ENCODE measurements around the gene PKN1. TPM values are rescaled to one million over a fixed set of nuclear protein-coding genes. Genes with fewer than 3 reads are reported as not detected.
A peak's percentile ranks its signal among the peaks of the same experiment; 100 is the strongest.
"Not testable (repeated sequence)": the region's sequence is repeated elsewhere in the genome, so short reads cannot be mapped to it uniquely, and the experiment has no call there.

PKN1 gene
- total RNA-seq, 1 donor from 2014 or later: 129 TPM

DNA sequence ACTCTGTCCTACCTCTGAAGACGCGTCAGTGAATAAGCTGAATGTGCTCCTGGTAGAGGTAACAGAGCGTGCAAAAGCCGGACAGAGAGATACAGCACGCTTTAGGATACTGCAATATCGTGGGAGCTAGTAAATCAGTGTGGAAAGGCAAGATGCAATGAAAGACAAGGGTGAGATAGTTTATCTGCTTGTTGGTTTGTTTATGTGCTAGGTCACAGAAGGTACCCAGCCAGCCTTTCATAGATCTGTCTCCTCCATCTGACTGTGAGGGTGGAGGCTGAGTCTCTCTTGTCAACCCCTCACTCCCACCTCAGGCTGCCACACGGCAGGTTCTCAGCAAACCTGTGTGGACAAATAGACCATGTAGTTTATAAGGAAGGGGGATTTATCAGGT is 63.7 kb downstream of the PKN1 start:
- no peak for TF ChIP-seq CTCF (IDR thresholded peaks at IDR 0.05; ENCODE audit: borderline replicate concordance)
- Histone ChIP-seq H3K4me1 (peaks cover 30% of the 10 kb centered on the region), H3K36me3 (peaks cover 6% of the 10 kb centered on the region), H3K27ac (replicated peaks) (peak overlapping the region; percentile 83), H3K9me3 (replicated peaks) (no peaks in the 10 kb centered on the region), H3K27me3 (ENCODE audit: low read depth) (no peaks in the 10 kb centered on the region), H3K4me3 (peak overlapping the region; percentile 96)
- DNase-seq: no peak
- intact Hi-C loops (cut with micrococcal nuclease): no loop called here

DNA sequence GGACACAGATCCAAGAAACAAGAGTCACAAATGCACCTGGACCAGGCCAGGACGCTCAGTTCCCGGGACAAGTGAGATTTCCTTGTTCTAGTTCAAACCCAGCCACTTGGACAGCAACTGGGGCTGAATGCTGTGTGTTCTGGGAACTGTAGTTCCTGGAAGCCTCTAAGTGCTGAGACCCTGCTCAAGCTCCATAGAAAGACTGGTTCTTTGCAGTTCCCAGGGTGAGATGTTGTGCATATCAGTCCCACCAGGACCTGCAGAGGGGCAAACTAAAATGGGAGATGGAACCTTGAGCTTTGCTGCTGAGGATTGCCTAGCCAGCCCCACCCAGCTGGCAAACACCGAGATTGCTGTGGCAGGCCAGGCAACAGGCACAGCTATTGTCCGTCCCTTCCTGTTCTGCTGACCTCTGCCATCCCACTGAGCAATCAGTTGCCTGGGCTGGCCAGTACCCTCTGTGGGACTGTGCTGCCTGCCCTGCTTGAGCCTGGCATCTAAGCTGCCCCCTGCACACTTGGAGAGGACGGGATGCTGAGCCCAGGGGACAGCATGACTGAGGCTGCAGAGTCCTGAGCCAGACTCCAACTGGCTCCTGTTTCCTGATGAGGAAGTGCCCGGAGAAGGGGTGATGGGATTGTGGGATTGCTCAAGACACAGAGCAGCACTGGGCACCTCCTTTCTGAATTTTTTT is 64.3 kb downstream of the PKN1 start:
- peaks cover 3% of the 10 kb centered on the region for H3K36me3 ChIP-seq
- intact Hi-C loops (cut with micrococcal nuclease): no loop called here
- H3K4me3 ChIP-seq: no peak overlapping the region
- no peaks in the 10 kb centered on the region for H3K9me3 ChIP-seq (replicated peaks)
- no peaks in the 10 kb centered on the region for H3K27me3 ChIP-seq (ENCODE audit: low read depth)
- peaks cover 30% of the 10 kb centered on the region for H3K4me1 ChIP-seq
- no peak for TF ChIP-seq CTCF (IDR thresholded peaks at IDR 0.05; ENCODE audit: borderline replicate concordance)
- no peak for DNase-seq
- peak overlapping the region; percentile 83 for H3K27ac ChIP-seq (replicated peaks)

DNA sequence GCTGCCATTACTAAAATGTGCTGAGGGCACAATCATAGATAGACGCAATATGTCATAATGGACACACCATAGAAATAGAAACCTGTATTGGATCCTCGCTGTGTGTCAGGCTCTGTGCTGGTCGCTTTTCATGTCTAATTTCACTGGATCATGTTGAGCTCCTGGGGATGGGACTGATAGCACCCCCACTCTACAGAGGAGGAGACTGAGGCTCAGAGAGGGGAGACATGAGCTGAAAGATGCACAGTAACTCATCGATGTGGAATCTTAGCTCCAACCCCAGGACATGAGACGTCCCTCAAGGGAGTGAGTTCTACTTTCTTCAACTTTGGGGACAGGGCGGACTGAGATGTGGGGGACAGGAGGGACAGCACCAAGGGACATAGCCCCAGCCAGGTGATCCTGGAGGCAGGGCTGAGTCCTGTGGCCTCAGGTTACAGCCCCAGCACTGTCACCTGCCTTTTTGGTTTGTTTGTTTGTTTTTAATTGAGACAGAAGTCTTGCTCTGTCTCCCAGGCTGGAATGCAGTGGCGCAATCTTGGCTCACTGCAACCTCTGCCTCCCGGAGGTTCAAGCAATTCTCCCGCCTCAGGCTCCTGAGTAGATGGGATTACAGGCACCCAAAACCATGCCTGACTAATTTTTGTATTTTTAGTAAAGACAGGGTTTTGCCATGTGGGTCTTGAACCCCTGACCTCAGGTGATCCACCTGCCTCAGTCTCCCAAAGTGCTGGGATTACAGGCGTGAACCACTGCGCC is 69.4 kb downstream of the PKN1 start:
- DNase-seq: no peak
- no peaks in the 10 kb centered on the region for H3K36me3 ChIP-seq
- TF ChIP-seq CTCF (IDR thresholded peaks at IDR 0.05; ENCODE audit: borderline replicate concordance): no peak
- no peak overlapping the region for H3K27ac ChIP-seq (replicated peaks)
- no peaks in the 10 kb centered on the region for H3K27me3 ChIP-seq (ENCODE audit: low read depth)
- H3K9me3 ChIP-seq (replicated peaks): no peaks in the 10 kb centered on the region
- no peak overlapping the region for H3K4me3 ChIP-seq
- intact Hi-C loops (cut with micrococcal nuclease): no loop called here
- peaks cover 4% of the 10 kb centered on the region for H3K4me1 ChIP-seq

DNA sequence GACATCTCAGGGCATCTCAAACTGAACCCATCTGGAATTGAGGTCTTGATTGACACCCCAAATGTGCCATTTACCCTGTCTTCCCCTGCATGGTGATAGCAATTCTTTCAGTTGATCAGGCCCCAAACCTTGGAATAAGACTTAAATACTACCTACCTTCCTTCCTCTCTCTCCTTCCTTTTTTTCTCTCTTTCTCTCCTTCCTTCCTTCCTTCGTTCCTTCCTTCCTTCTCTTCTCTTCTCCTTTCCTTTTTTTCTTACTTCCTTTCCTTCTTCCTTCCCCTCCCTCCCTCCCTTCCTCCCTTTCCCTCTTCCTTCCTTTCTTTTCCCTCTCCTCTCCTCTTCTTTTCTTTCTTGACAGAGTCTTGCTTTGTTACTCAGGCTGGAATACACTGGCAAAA is 70.2 kb downstream of the PKN1 start:
- H3K36me3 ChIP-seq: no peaks in the 10 kb centered on the region
- TF ChIP-seq CTCF (IDR thresholded peaks at IDR 0.05; ENCODE audit: borderline replicate concordance): no peak
- H3K27ac ChIP-seq (replicated peaks): no peak overlapping the region
- H3K27me3 ChIP-seq (ENCODE audit: low read depth): no peaks in the 10 kb centered on the region
- H3K9me3 ChIP-seq (replicated peaks): no peaks in the 10 kb centered on the region
- no peaks in the 10 kb centered on the region for H3K4me1 ChIP-seq
- intact Hi-C loops (cut with micrococcal nuclease): no loop called here
- DNase-seq: no peak
- H3K4me3 ChIP-seq: no peak overlapping the region

- H3K36me3 ChIP-seq; H3K27ac ChIP-seq (replicated peaks); H3K4me1 ChIP-seq; H3K9me3 ChIP-seq (replicated peaks); DNase-seq; H3K27me3 ChIP-seq (ENCODE audit: low read depth); H3K4me3 ChIP-seq; intact Hi-C loops (cut with micrococcal nuclease): not testable (repeated sequence)
Observed at GRCh38 chr19:14504575-14504974, 71.5 kb downstream of the PKN1 start.
